Breast epithelium (tissue), 3 donors: ENCODE results near the gene CUL9.

Experiments used
- CTCF ChIP-seq, 3 donors: fragments of 450-650 bp; IDR thresholded peaks; one replicate each; pipeline ENCODE4 v1.5.1; 2016 to 2017; ENCODE audit warnings: antibody characterized with exemption in 3 of 3, mild to moderate bottlenecking in 3 of 3, moderate library complexity in 3 of 3
- POLR2A ChIP-seq: fragments of 450-650 bp; IDR thresholded peaks from one replicate; pipeline ENCODE4 v1.6.1; 2016; ENCODE audit warnings: antibody characterized with exemption, mild to moderate bottlenecking, moderate library complexity

DNA sequence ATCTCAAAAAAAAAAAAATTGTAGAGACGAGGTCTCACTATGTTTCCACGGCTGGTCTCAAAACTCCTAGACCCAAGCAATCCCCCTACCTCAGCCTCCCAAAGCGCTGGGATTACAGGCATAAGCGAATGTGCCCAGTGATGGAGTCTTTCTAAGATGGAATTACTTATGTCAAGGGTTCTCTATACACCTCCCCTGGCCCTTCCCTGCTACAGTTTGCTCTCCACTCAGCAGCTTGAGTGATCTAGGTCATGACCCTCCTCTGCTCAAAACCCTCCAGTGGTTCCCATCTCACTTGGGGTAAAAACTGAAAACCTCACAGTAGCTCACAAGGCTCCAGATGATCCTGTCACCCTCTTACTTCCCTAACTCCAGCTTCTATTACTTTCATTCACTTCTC is 49.1 kb downstream of the CUL9 start:
- TF ChIP-seq POLR2A (no peak), CTCF (IDR thresholded peaks at IDR 0.05) (no peak)
